ENCODE results near the gene BPIFB6. TPM values are rescaled to one million over a fixed set of nuclear protein-coding genes. Genes with fewer than 3 reads are reported as not detected.
A peak's percentile ranks its signal among the peaks of the same experiment; 100 is the strongest.

BPIFB6 gene, protein sequence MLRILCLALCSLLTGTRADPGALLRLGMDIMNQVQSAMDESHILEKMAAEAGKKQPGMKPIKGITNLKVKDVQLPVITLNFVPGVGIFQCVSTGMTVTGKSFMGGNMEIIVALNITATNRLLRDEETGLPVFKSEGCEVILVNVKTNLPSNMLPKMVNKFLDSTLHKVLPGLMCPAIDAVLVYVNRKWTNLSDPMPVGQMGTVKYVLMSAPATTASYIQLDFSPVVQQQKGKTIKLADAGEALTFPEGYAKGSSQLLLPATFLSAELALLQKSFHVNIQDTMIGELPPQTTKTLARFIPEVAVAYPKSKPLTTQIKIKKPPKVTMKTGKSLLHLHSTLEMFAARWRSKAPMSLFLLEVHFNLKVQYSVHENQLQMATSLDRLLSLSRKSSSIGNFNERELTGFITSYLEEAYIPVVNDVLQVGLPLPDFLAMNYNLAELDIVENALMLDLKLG
- total RNA-seq: not detected

GRCh38 chr20:33031531-33031930 lies at the start of gene BPIFB6:
Gene BPIFB6 (plus strand): TSS chr20:33031648. CDS start chr20:33031648, 0 bp downstream.
- no peaks in the 10 kb centered on the region for H3K9me3 Mint-ChIP-seq (ENCODE audit: low read depth)
- no peaks in the 10 kb centered on the region for H3K4me1 Mint-ChIP-seq
- H3K27me3 Mint-ChIP-seq: no peaks in the 10 kb centered on the region
- no peak for DNase-seq
- H3K27ac Mint-ChIP-seq: no peak within 1 kb of the TSS
- H3K36me3 Mint-ChIP-seq: no peaks in the 10 kb centered on the region
- CTCF ChIA-PET: interaction anchor here (1.5 kb wide), 1 partner anchor 86 kb away, joined by 4 read pairs; no protein-coding TSS in a partner anchor
- H3K4me3 Mint-ChIP-seq: no peak within 1 kb of the TSS
- no peak for ATAC-seq

DNA sequence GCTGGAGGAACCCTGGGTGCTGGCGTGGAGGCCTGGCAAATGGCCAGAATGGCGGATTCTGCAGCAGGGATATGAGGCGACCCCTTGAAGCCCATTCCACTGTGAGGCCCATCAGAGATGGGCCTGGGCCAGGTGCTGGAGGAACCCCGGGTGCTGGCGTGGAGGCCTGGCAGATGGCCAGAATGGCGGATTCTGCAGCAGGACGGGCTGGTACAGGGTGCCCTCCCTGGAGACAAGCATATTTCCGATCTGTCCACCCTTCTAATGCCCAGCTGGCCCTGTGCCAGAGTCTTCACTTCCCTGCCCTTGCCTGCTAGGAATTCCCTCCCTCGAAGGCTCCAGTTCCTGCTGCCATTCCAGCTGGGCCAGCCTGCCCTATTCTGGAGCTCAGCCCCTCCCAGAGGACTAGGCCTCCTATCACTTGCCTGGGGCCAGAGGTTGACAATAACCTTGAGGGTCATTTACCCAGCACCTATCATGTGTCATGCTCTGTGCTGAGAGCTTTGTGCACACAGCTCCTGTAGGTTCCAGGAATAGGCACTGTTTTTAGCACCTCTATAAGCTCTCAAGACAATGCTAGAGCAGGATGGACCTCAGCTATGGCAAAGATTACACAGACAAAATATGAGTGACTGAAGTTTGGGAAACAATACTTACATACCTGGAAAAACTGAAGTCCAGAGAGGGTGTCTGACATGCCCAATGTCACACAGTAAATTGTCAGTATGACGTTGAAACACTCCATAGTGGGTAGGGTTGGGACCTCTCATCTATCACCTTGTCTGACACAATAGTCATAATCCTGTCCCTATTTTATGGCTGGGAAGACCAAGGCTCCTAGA lies 48.6 kb upstream of the BPIFB6 start:
- Mint-ChIP-seq H3K9me3 (ENCODE audit: low read depth) (no peaks in the 10 kb centered on the region), H3K4me1 (no peaks in the 10 kb centered on the region), H3K27ac (no peak overlapping the region), H3K4me3 (no peak overlapping the region), H3K36me3 (no peaks in the 10 kb centered on the region), H3K27me3 (no peaks in the 10 kb centered on the region)
- ATAC-seq (no peak), DNase-seq (no peak)
- CTCF ChIA-PET: no interaction called here

GRCh38 chr20:32983459-32984112 lies 47.9 kb upstream of the BPIFB6 start:
- no peaks in the 10 kb centered on the region for H3K36me3 Mint-ChIP-seq
- H3K27ac Mint-ChIP-seq: no peak overlapping the region
- CTCF ChIA-PET: interaction anchor here (1.0 kb wide), 1 partner anchor 12 kb away, joined by 3 read pairs; no protein-coding TSS in a partner anchor
- ATAC-seq (no peak), DNase-seq (no peak)
- H3K4me1 Mint-ChIP-seq: no peaks in the 10 kb centered on the region
- no peaks in the 10 kb centered on the region for H3K27me3 Mint-ChIP-seq
- H3K4me3 Mint-ChIP-seq: no peak overlapping the region
- no peaks in the 10 kb centered on the region for H3K9me3 Mint-ChIP-seq (ENCODE audit: low read depth)

DNA sequence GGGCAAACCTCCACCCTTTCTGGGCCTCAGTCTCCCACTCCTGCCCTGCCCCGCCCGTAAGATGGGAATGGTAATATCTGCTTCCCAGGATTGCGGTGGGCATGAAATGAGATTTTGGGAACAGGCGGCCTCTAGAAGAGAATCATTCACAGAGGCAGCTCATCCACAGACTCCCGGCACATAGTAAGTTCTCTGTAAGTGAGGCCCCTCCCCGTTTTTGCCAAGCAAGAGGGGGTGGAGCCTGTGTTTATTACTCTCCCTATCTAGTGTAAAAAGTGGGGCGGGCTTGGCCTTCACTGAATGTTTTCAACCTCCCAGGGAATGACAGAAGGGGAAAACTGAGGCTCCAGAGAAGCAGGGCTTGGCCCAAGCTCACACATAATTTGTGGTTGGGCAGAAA lies 47.3 kb upstream of the BPIFB6 start:
- Mint-ChIP-seq H3K9me3 (ENCODE audit: low read depth) (no peaks in the 10 kb centered on the region), H3K27ac (no peak overlapping the region), H3K27me3 (no peaks in the 10 kb centered on the region), H3K4me1 (no peaks in the 10 kb centered on the region), H3K36me3 (no peaks in the 10 kb centered on the region), H3K4me3 (no peak overlapping the region)
- CTCF ChIA-PET: interaction anchor here (1.0 kb wide), 1 partner anchor 12 kb away, joined by 3 read pairs; no protein-coding TSS in a partner anchor
- no peak for ATAC-seq
- no peak for DNase-seq

- Mint-ChIP-seq H3K27me3 (no peaks in the 10 kb centered on the region), H3K27ac (no peak overlapping the region), H3K4me1 (no peaks in the 10 kb centered on the region), H3K4me3 (no peak overlapping the region), H3K36me3 (no peaks in the 10 kb centered on the region), H3K9me3 (ENCODE audit: low read depth) (no peaks in the 10 kb centered on the region)
- CTCF ChIA-PET: interaction anchor here (1.0 to 1.4 kb wide), 2 partner anchors 13 to 20 kb away, joined by 3 to 4 read pairs; partner anchors contain the start of gene SUN5
- ATAC-seq: no peak
- DNase-seq: no peak
These were observed 46.7 kb upstream of the BPIFB6 start for GRCh38 chr20:32984631-32985354.

- CTCF ChIA-PET: interaction anchor here (1.4 kb wide), 1 partner anchor 19 kb away, joined by 4 read pairs; the partner anchor contains the start of gene SUN5
These were observed 45.9 kb upstream of the BPIFB6 start for GRCh38 chr20:32985596-32985995.

GRCh38 chr20:32986331-32986966 lies 45.0 kb upstream of the BPIFB6 start:
- H3K4me3 Mint-ChIP-seq: no peak overlapping the region
- no peak overlapping the region for H3K27ac Mint-ChIP-seq
- DNase-seq: no peak
- no peaks in the 10 kb centered on the region for H3K9me3 Mint-ChIP-seq (ENCODE audit: low read depth)
- CTCF ChIA-PET: no interaction called here
- H3K36me3 Mint-ChIP-seq: no peaks in the 10 kb centered on the region
- H3K27me3 Mint-ChIP-seq: no peaks in the 10 kb centered on the region
- ATAC-seq: no peak
- H3K4me1 Mint-ChIP-seq: no peaks in the 10 kb centered on the region

More at GRCh38 chr20:32985596-32985995, 45.9 kb upstream of the BPIFB6 start:
- Mint-ChIP-seq H3K4me3 (no peak overlapping the region), H3K27me3 (no peaks in the 10 kb centered on the region), H3K4me1 (no peaks in the 10 kb centered on the region), H3K27ac (no peak overlapping the region), H3K36me3 (no peaks in the 10 kb centered on the region), H3K9me3 (ENCODE audit: low read depth) (no peaks in the 10 kb centered on the region)
- DNase-seq (no peak), ATAC-seq (no peak)

- Mint-ChIP-seq H3K4me3 (no peak overlapping the region), H3K27ac (peak overlapping the region; percentile 26), H3K36me3 (no peaks in the 10 kb centered on the region), H3K9me3 (ENCODE audit: low read depth) (no peaks in the 10 kb centered on the region), H3K4me1 (no peaks in the 10 kb centered on the region), H3K27me3 (no peaks in the 10 kb centered on the region)
- ATAC-seq: no peak
- DNase-seq: no peak
- CTCF ChIA-PET: interaction anchor here (1.3 kb wide), 1 partner anchor 85 kb away, joined by 5 read pairs; no protein-coding TSS in a partner anchor
These were observed 44.2 kb upstream of the BPIFB6 start for GRCh38 chr20:32987044-32987825.

GRCh38 chr20:32988008-32988407 lies 43.4 kb upstream of the BPIFB6 start:
- Mint-ChIP-seq H3K4me3 (no peak overlapping the region), H3K27me3 (no peaks in the 10 kb centered on the region), H3K9me3 (ENCODE audit: low read depth) (no peaks in the 10 kb centered on the region), H3K4me1 (no peaks in the 10 kb centered on the region), H3K36me3 (no peaks in the 10 kb centered on the region), H3K27ac (no peak overlapping the region)
- no peak for DNase-seq
- no peak for ATAC-seq
- CTCF ChIA-PET: interaction anchor here (1.3 kb wide), 1 partner anchor 86 kb away, joined by 5 read pairs; no protein-coding TSS in a partner anchor

GRCh38 chr20:32989507-32990283 lies 41.8 kb upstream of the BPIFB6 start:
- Mint-ChIP-seq H3K9me3 (ENCODE audit: low read depth) (peaks cover under 1% of the 10 kb centered on the region), H3K4me3 (no peak overlapping the region), H3K27ac (no peak overlapping the region), H3K27me3 (no peaks in the 10 kb centered on the region), H3K36me3 (no peaks in the 10 kb centered on the region), H3K4me1 (no peaks in the 10 kb centered on the region)
- CTCF ChIA-PET: interaction anchor here (1.8 kb wide), 1 partner anchor 27 kb away, joined by 4 read pairs; no protein-coding TSS in a partner anchor
- DNase-seq: no peak
- no peak for ATAC-seq

GRCh38 chr20:32990426-32990825 lies 41.0 kb upstream of the BPIFB6 start:
- no peak for DNase-seq
- H3K36me3 Mint-ChIP-seq: no peaks in the 10 kb centered on the region
- ATAC-seq: no peak
- H3K27me3 Mint-ChIP-seq: no peaks in the 10 kb centered on the region
- no peak overlapping the region for H3K27ac Mint-ChIP-seq
- no peaks in the 10 kb centered on the region for H3K4me1 Mint-ChIP-seq
- peaks cover 4% of the 10 kb centered on the region for H3K9me3 Mint-ChIP-seq (ENCODE audit: low read depth)
- no peak overlapping the region for H3K4me3 Mint-ChIP-seq
- CTCF ChIA-PET: interaction anchor here (1.2 to 1.8 kb wide), 2 partner anchors 14 to 26 kb away, joined by 3 to 4 read pairs; partner anchors contain the start of gene SUN5

All from activated CD8-positive, alpha-beta memory T cell treated with anti-CD3 and anti-CD28 coated beads, Interleukin-2, amount 10 ng/mL, durations not matched to agents 7 days and 5 days (primary cell).